OCI-LY7 (cell line): ENCODE data around the gene PIK3AP1.

Experiments
- EZH2phosphoT487 ChIP-seq: fragments of 200-600 bp; sonication (generic); IDR thresholded peaks from 2 replicates; pipeline ENCODE4 v1.6.1; 2018; ENCODE audit warnings: low read depth, borderline replicate concordance, mild to moderate bottlenecking, mixed run types, antibody characterized with exemption, low read length, moderate library complexity, mixed read lengths
- TF ChIP-seq, protein P1 (sequence below): fragments of 200-600 bp; sonication (generic); conservative IDR thresholded peaks from 2 replicates; pipeline ENCODE4 v1.5.1; 2014; ENCODE audit warnings: mild to moderate bottlenecking, antibody characterized with exemption, low read length, moderate library complexity, mixed read lengths

DNA sequence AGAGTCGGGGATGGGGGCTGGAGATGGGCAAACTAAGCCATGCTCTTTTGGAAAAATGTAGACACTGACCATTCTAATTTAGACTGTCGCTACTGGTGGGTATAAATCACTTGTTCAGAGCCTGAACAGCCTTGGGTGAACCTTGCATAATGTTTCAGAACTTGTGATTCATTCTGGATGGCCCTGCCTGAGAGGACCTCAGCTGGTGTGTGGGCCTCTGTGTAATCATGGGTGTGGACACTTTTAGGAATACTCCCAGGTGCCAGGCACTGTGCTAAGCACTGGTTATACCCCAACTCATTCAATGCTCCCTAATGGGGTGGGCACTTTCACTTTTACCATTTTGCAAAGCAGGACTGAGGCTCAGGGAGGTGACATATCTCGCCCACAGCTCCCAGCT lies 106.7 kb downstream of the PIK3AP1 start:
- TF ChIP-seq EZH2phosphoT487: no peak
- TF ChIP-seq, protein P1, sequence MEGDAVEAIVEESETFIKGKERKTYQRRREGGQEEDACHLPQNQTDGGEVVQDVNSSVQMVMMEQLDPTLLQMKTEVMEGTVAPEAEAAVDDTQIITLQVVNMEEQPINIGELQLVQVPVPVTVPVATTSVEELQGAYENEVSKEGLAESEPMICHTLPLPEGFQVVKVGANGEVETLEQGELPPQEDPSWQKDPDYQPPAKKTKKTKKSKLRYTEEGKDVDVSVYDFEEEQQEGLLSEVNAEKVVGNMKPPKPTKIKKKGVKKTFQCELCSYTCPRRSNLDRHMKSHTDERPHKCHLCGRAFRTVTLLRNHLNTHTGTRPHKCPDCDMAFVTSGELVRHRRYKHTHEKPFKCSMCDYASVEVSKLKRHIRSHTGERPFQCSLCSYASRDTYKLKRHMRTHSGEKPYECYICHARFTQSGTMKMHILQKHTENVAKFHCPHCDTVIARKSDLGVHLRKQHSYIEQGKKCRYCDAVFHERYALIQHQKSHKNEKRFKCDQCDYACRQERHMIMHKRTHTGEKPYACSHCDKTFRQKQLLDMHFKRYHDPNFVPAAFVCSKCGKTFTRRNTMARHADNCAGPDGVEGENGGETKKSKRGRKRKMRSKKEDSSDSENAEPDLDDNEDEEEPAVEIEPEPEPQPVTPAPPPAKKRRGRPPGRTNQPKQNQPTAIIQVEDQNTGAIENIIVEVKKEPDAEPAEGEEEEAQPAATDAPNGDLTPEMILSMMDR: no peak
